Hematopoietic multipotent progenitor cell treated with erythropoietin and hydrocortisone succinate and interleukin-3 and kit ligand, for 17 days (in vitro differentiated cells): ENCODE measurements around the gene GRHPR.

Experiments
- DNase-seq: peaks from one replicate; pipeline ENCODE4 v3.0.0-alpha.2; 2015; ENCODE audit warnings: low spot score

GRHPR gene

GRCh38 chr9:37398464-37399025 is 24.0 kb upstream of the GRHPR start:
- DNase-seq: no peak

GRCh38 chr9:37399336-37399735 is 23.2 kb upstream of the GRHPR start:
- DNase-seq: no peak

GRCh38 chr9:37404590-37404989 is 17.9 kb upstream of the GRHPR start:
- DNase-seq: no peak

- no peak for DNase-seq
Measured at GRCh38 chr9:37405350-37405749, 17.1 kb upstream of the GRHPR start.

- no peak for DNase-seq
Measured at GRCh38 chr9:37405764-37406380, 16.6 kb upstream of the GRHPR start.

GRCh38 chr9:37406603-37407401 is 15.7 kb upstream of the GRHPR start:
- no peak for DNase-seq

GRCh38 chr9:37407468-37407867 is 15.0 kb upstream of the GRHPR start:
- DNase-seq: no peak

GRCh38 chr9:37408933-37409710 is 13.4 kb upstream of the GRHPR start:
- no peak for DNase-seq

GRCh38 chr9:37410354-37410861 is 12.1 kb upstream of the GRHPR start:
- DNase-seq: no peak

GRCh38 chr9:37410969-37411785 is 11.3 kb upstream of the GRHPR start:
- no peak for DNase-seq

GRCh38 chr9:37412431-37413151 is 9.9 kb upstream of the GRHPR start:
- no peak for DNase-seq

GRCh38 chr9:37413311-37413710 is 9.2 kb upstream of the GRHPR start:
- DNase-seq: no peak

- no peak for DNase-seq
Measured at GRCh38 chr9:37414503-37414943, 8.0 kb upstream of the GRHPR start.

- peak; percentile 79 for DNase-seq
Measured at GRCh38 chr9:37415011-37415719, 7.3 kb upstream of the GRHPR start.

GRCh38 chr9:37417252-37417803 is 5.2 kb upstream of the GRHPR start:
- no peak for DNase-seq

- no peak for DNase-seq
Measured at GRCh38 chr9:37417857-37418618, 4.5 kb upstream of the GRHPR start.

- DNase-seq: no peak
Measured at GRCh38 chr9:37419204-37419603, 3.3 kb upstream of the GRHPR start.

GRCh38 chr9:37420271-37421215 is 2.0 kb upstream of the GRHPR start:
- no peak for DNase-seq
